HCT116 (cell line): ENCODE results near the gene CHAF1B. TPM values are rescaled to one million over a fixed set of nuclear protein-coding genes. Genes with fewer than 3 reads are reported as not detected.

Source experiments
- ATAC-seq: fragments of 200-7000 bp; cut with Tn5 transposase; 2 replicates; pipeline ENCODE4 v1.9.1; 2020; ENCODE audit warnings: mild to moderate bottlenecking, moderate library complexity
- BruUV-seq: library from RNA; stranded (reverse); fragments of 400-500 nt; replicated peaks from 2 replicates; lab custom pipeline; 2021; lab: Mats Ljungman, UMichigan
- CTCF ChIA-PET: fragments of 300-600 bp; sonication (Branson Sonifier 250); formaldehyde crosslinking; loops from one replicate; lab custom pipeline; 2021; ENCODE audit warnings: antibody characterized with exemption; lab: Charles Lee
- POLR2A ChIA-PET: fragments of 300-600, 350-600 bp; sonication (Branson Sonifier 250); formaldehyde crosslinking; loops from one replicate; lab custom pipeline; 2021; ENCODE audit warnings: antibody characterized with exemption; lab: Charles Lee
- RAD21 ChIA-PET, 2 experiments: fragments of 300-600 bp; sonication (Branson Sonifier 250); formaldehyde crosslinking; loops; one replicate each; lab custom pipeline; 2023; ENCODE audit warnings: low total read pairs in 2 of 2; ENCODE audit not compliant: uncharacterized antibody in 2 of 2, unreplicated experiment in 2 of 2, low non-redundant PET in 1 of 2; lab: Charles Lee
- DNase-seq: peaks from one replicate; pipeline ENCODE4 v3.0.0-alpha.2; 2010; ENCODE audit warnings: low read depth, low spot score
- H2AFZ ChIP-seq: fragments of 200-600 bp; shearing (Covaris generic), sonication (generic); 2 replicates; pipeline ENCODE4 v1.6.1; 2017; ENCODE audit warnings: low read depth, mixed run types, mixed read lengths, antibody characterized with exemption, low read length; ENCODE audit not compliant: poor library complexity, severe bottlenecking
- H3K27ac ChIP-seq: 2 replicates; pipeline ENCODE4 v1.5.1; 2012; ENCODE audit warnings: low read depth, low read length
- H3K27me3 ChIP-seq: fragments of 200-600 bp; sonication (generic); 2 replicates; pipeline ENCODE4 v1.6.1; 2016; ENCODE audit warnings: mixed run types, low read length, mixed read lengths; ENCODE audit not compliant: insufficient read depth
- H3K36me3 ChIP-seq, 2 experiments: fragments of 200-500 bp in 1 of 2; fragments of 200-600 bp in 1 of 2; sonication (Bioruptor generic) in 1 of 2; sonication (generic) in 1 of 2; 2 replicates each; pipeline versions ENCODE4 v1.5.1 to v1.6.1; 2014 to 2016; ENCODE audit warnings: low read length in 2 of 2, inconsistent platforms in 1 of 2, mixed read lengths in 1 of 2, mixed run types in 1 of 2; ENCODE audit not compliant: insufficient read depth in 2 of 2, control insufficient read depth in 1 of 2
- H3K4me1 ChIP-seq, 2 experiments: fragments of 200-600 bp in 1 of 2; sonication (generic) in 1 of 2; 2 replicates each; pipeline versions ENCODE4 v1.5.1 to v1.6.1; 2012 to 2017; ENCODE audit warnings: low read length in 2 of 2, inconsistent platforms in 1 of 2, mild to moderate bottlenecking in 1 of 2, mixed read lengths in 1 of 2, mixed run types in 1 of 2, moderate library complexity in 1 of 2; ENCODE audit not compliant: insufficient read depth in 2 of 2, control insufficient read depth in 1 of 2
- H3K4me2 ChIP-seq: fragments of 200-600 bp; sonication (generic); 2 replicates; pipeline ENCODE4 v1.6.1; 2017; ENCODE audit warnings: mixed run types, low read length, mixed read lengths
- H3K4me3 ChIP-seq, 2 experiments: fragments of 200-600 bp in 1 of 2; sonication (generic) in 1 of 2; replicated peaks in 1 of 2; 2 replicates each; pipeline ENCODE4 v1.5.1; 2011 to 2016; ENCODE audit warnings: low read length in 2 of 2, control low read depth in 1 of 2, low read depth in 1 of 2, mild to moderate bottlenecking in 1 of 2, mixed read lengths in 1 of 2, mixed run types in 1 of 2
- H3K79me2 ChIP-seq: fragments of 200-600 bp; sonication (generic); 2 replicates; pipeline ENCODE4 v1.6.1; 2017; ENCODE audit warnings: mild to moderate bottlenecking, mixed run types, low read length, moderate library complexity, mixed read lengths; ENCODE audit not compliant: insufficient read depth
- H3K9ac ChIP-seq: fragments of 200-600 bp; sonication (generic); 2 replicates; pipeline ENCODE4 v1.6.1; 2016; ENCODE audit warnings: low read length, mixed read lengths
- H3K9me2 ChIP-seq: fragments of 200-600 bp; sonication (generic), shearing (Covaris generic); 2 replicates; pipeline ENCODE4 v1.6.1; 2017; ENCODE audit warnings: mixed run types, mild to moderate bottlenecking, moderate library complexity; ENCODE audit not compliant: insufficient read depth
- H3K9me3 ChIP-seq, 2 experiments: fragments of 200-500 bp in 1 of 2; fragments of 200-600 bp in 1 of 2; sonication (Bioruptor generic) in 1 of 2; sonication (generic) in 1 of 2; 2 replicates each; pipeline ENCODE4 v1.6.1; 2014 to 2017; ENCODE audit warnings: low read length in 2 of 2, mixed read lengths in 2 of 2, inconsistent platforms in 1 of 2, low read depth in 1 of 2, mild to moderate bottlenecking in 1 of 2, mixed run types in 1 of 2, moderate library complexity in 1 of 2; ENCODE audit not compliant: control insufficient read depth in 1 of 2, insufficient read depth in 1 of 2
- H4K20me1 ChIP-seq: fragments of 200-600 bp; sonication (generic), shearing (Covaris generic); 2 replicates; pipeline ENCODE4 v1.6.1; 2017; ENCODE audit warnings: mixed run types, mild to moderate bottlenecking, moderate library complexity; ENCODE audit not compliant: insufficient read depth
- CBX3 ChIP-seq: IDR thresholded peaks from 2 replicates; pipeline ENCODE4 v1.6.1; 2012; ENCODE audit warnings: low read depth
- CEBPB ChIP-seq: IDR thresholded peaks from 2 replicates; pipeline ENCODE4 v1.6.1; 2012; ENCODE audit warnings: low read depth
- EGR1 ChIP-seq: IDR thresholded peaks from 2 replicates; pipeline ENCODE4 v1.6.1; 2012; ENCODE audit warnings: low read depth
- ELF1 ChIP-seq: IDR thresholded peaks from 2 replicates; pipeline ENCODE4 v1.6.1; 2012; ENCODE audit warnings: low read depth, borderline replicate concordance
- EZH2 ChIP-seq: fragments of 200-600 bp; sonication (generic); IDR thresholded peaks from 2 replicates; pipeline ENCODE4 v1.6.1; 2017; ENCODE audit warnings: antibody characterized with exemption, mixed run types
- EZH2phosphoT487 ChIP-seq: fragments of 200-600 bp; IDR thresholded peaks from 2 replicates; pipeline ENCODE4 v1.6.1; 2018; ENCODE audit warnings: antibody characterized with exemption, borderline replicate concordance
- FOSL1 ChIP-seq: IDR thresholded peaks from 2 replicates; pipeline ENCODE4 v1.6.1; 2012; ENCODE audit warnings: low read depth
- JUND ChIP-seq: IDR thresholded peaks from 2 replicates; pipeline ENCODE4 v1.6.1; 2012
- POLR2A ChIP-seq: IDR thresholded peaks from 2 replicates; pipeline ENCODE4 v1.7.0; 2011; ENCODE audit warnings: borderline replicate concordance; ENCODE audit not compliant: insufficient read depth, insufficient read length; ENCODE audit errors: extremely low read depth
- POLR2AphosphoS5 ChIP-seq: IDR thresholded peaks from 2 replicates; pipeline ENCODE4 v1.6.1; 2011; ENCODE audit warnings: mild to moderate bottlenecking, low read depth, low read length, moderate library complexity
- SIN3A ChIP-seq: IDR thresholded peaks from 2 replicates; pipeline ENCODE4 v1.6.1; 2012; ENCODE audit warnings: low read depth
- SRF ChIP-seq: IDR thresholded peaks from 2 replicates; pipeline ENCODE4 v1.6.1; 2012; ENCODE audit warnings: low read depth
- YY1 ChIP-seq: IDR thresholded peaks from 2 replicates; pipeline ENCODE4 v1.6.1; 2011; ENCODE audit warnings: low read length, low read depth, moderate library complexity, mild to moderate bottlenecking; ENCODE audit not compliant: insufficient replicate concordance; ENCODE audit errors: extremely low read depth
- ZBTB33 ChIP-seq: IDR thresholded peaks from 2 replicates; pipeline ENCODE4 v1.6.1; 2011; ENCODE audit warnings: mild to moderate bottlenecking, low read length, moderate library complexity; ENCODE audit not compliant: insufficient replicate concordance; ENCODE audit errors: extremely low read depth
- ZFX ChIP-seq: fragments of 450-650 bp; IDR thresholded peaks from 2 replicates; pipeline ENCODE4 v1.6.1; 2017
- ZNF274 ChIP-seq: fragments of 200-500 bp; sonication (Bioruptor generic); IDR thresholded peaks from 2 replicates; pipeline ENCODE4 v1.6.1; 2014; ENCODE audit warnings: mild to moderate bottlenecking, low read depth, low read length, inconsistent platforms
- intact Hi-C: fragments of 100-400 bp; cut with micrococcal nuclease; formaldehyde crosslinking; loops from 2 replicates; pipeline ENCODE4 v1.10.0; 2022
- total RNA-seq: library from RNA; stranded (reverse); gene quantifications from one replicate; pipeline ENCODE4 v1.2.1, GENCODE V29; 2021; ENCODE audit not compliant: unreplicated experiment
- TF ChIP-seq, protein P1 (sequence below): IDR thresholded peaks from 2 replicates; pipeline ENCODE4 v1.6.1; 2012
- TF ChIP-seq, protein P2 (sequence below): IDR thresholded peaks from 2 replicates; pipeline ENCODE4 v1.6.1; 2012

The CHAF1B gene
- total RNA-seq, 1 experiment from 2014 or later: 26.1 TPM

DNA sequence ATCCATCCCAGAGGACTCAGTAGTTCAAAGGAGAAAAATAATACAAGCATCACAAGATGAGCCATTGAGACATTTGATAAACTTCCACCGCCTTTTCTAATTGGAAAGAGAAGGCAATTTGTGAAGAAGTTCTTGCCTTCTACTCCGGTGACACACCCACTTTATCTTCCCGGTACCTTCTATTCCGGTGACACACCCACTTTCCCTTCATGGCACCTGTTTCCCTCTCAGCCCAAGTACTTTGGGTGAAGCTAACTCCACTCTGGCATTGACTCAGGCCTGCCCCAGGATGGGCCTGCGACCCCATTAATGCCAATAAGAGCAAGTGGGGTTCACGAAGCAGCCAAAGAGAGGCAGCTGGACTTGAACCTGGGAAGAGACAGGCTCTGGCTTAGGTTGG is 56.5 kb downstream of the CHAF1B start (continued):
- TF ChIP-seq, protein P1, sequence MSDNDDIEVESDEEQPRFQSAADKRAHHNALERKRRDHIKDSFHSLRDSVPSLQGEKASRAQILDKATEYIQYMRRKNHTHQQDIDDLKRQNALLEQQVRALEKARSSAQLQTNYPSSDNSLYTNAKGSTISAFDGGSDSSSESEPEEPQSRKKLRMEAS: no peak
- no peak for TF ChIP-seq CEBPB
- TF ChIP-seq JUND: no peak
- no peak for TF ChIP-seq POLR2AphosphoS5
- no peak for TF ChIP-seq ZBTB33

GRCh38 chr21:36446301-36446700 is 61.1 kb downstream of the CHAF1B start:
- CTCF ChIA-PET: no interaction called here
- Histone ChIP-seq H2AFZ (no peak overlapping the region), H3K4me1 (no peaks in the 10 kb centered on the region), H3K27ac (no peak overlapping the region), H3K79me2 (no peaks in the 10 kb centered on the region), H3K9me2 (no peaks in the 10 kb centered on the region), H3K36me3 (no peaks in the 10 kb centered on the region), H4K20me1 (no peaks in the 10 kb centered on the region), H3K4me3 (no peak overlapping the region), H3K9ac (no peak overlapping the region), H3K27me3 (no peaks in the 10 kb centered on the region), H3K9me3 (no peaks in the 10 kb centered on the region), H3K4me2 (no peak overlapping the region)
- intact Hi-C loops: no loop called here
- RAD21 ChIA-PET: no interaction called here
- no TSS peak for BruUV-seq
- ATAC-seq (no peak), DNase-seq (no peak)
- no peak for TF ChIP-seq YY1
- TF ChIP-seq CBX3: no peak
- TF ChIP-seq ZFX: no peak
- TF ChIP-seq EZH2phosphoT487: no peak
- no peak for TF ChIP-seq EZH2
- no peak for TF ChIP-seq JUND
- TF ChIP-seq, protein P1: no peak
- no peak for TF ChIP-seq POLR2AphosphoS5
- no peak for TF ChIP-seq FOSL1
- no peak for TF ChIP-seq POLR2A
- TF ChIP-seq EGR1: no peak
- no peak for TF ChIP-seq SIN3A
- TF ChIP-seq ZNF274: no peak
- no peak for TF ChIP-seq SRF
- TF ChIP-seq ELF1: no peak
- TF ChIP-seq, protein P2, sequence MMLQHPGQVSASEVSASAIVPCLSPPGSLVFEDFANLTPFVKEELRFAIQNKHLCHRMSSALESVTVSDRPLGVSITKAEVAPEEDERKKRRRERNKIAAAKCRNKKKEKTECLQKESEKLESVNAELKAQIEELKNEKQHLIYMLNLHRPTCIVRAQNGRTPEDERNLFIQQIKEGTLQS: no peak
- TF ChIP-seq ZBTB33: no peak
- POLR2A ChIA-PET: no interaction called here
